NCI-H748 (cell line): ENCODE measurements around the gene PCDH1.

ENCODE experiments used
- DNase-seq: peaks from one replicate; lab custom pipeline; 2025; ENCODE audit not compliant: unreplicated experiment; lab: John Stamatoyannopoulos, UW

The PCDH1 gene

GRCh38 chr5:141856037-141856790 is 22.0 kb downstream of the PCDH1 start:
- DNase-seq, result no peak

GRCh38 chr5:141855265-141856036 is 22.8 kb downstream of the PCDH1 start:
- DNase-seq, result peak; percentile 79

- DNase-seq, result no peak
Measured at GRCh38 chr5:141853895-141854626, 24.1 kb downstream of the PCDH1 start.

GRCh38 chr5:141852448-141852847 is 25.8 kb downstream of the PCDH1 start:
- DNase-seq, result no peak

GRCh38 chr5:141851195-141851874 is 26.9 kb downstream of the PCDH1 start:
- DNase-seq, result no peak

- peak; percentile 49 for DNase-seq
Measured at GRCh38 chr5:141850786-141851185, 27.4 kb downstream of the PCDH1 start.

- peak; percentile 76 for DNase-seq
Measured at GRCh38 chr5:141850244-141850768, 27.9 kb downstream of the PCDH1 start.

- DNase-seq, result peak; percentile 93
Measured at GRCh38 chr5:141849415-141850243, 28.6 kb downstream of the PCDH1 start.

GRCh38 chr5:141848744-141849414 is 29.3 kb downstream of the PCDH1 start:
- no peak for DNase-seq

- DNase-seq, result peak; percentile 92
Measured at GRCh38 chr5:141846031-141846430, 32.2 kb downstream of the PCDH1 start.

- DNase-seq, result peak; percentile 69
Measured at GRCh38 chr5:141845371-141845851, 32.8 kb downstream of the PCDH1 start.

- DNase-seq, result no peak
Measured at GRCh38 chr5:141844414-141845097, 33.7 kb downstream of the PCDH1 start.

- DNase-seq, result no peak
Measured at GRCh38 chr5:141843156-141843927, 34.9 kb downstream of the PCDH1 start.

- DNase-seq, result no peak
Measured at GRCh38 chr5:141841378-141842180, 36.6 kb downstream of the PCDH1 start.

GRCh38 chr5:141840826-141841360 is 37.3 kb downstream of the PCDH1 start:
- no peak for DNase-seq

- DNase-seq, result no peak
Measured at GRCh38 chr5:141840280-141840812, 37.9 kb downstream of the PCDH1 start.
